HEK293 (cell line): ENCODE measurements around the gene PRX.

ENCODE experiments used
- EGR2 ChIP-seq: fragments of 450-650 bp; formaldehyde crosslinking; IDR thresholded peaks from 2 replicates; pipeline ENCODE4 v1.5.1; 2016; ENCODE audit warnings: low read depth, missing biosample characterization, missing genetic modification characterization
- KLF17 ChIP-seq: fragments of 450-650 bp; formaldehyde crosslinking; IDR thresholded peaks from 2 replicates; pipeline ENCODE4 v1.5.1; 2016; ENCODE audit warnings: missing biosample characterization, missing genetic modification characterization
- MZF1 ChIP-seq: fragments of 450-650 bp; formaldehyde crosslinking; IDR thresholded peaks from 2 replicates; pipeline ENCODE4 v1.5.1; 2017; ENCODE audit warnings: missing biosample characterization, missing genetic modification characterization, borderline replicate concordance
- PRDM1 ChIP-seq: fragments of 450-650 bp; formaldehyde crosslinking; IDR thresholded peaks from 2 replicates; pipeline ENCODE4; 2016; ENCODE audit warnings: missing biosample characterization, missing genetic modification characterization
- SP2 ChIP-seq: fragments of 450-650 bp; formaldehyde crosslinking; IDR thresholded peaks from 2 replicates; pipeline ENCODE4 v1.5.1; 2016; ENCODE audit warnings: missing biosample characterization, missing genetic modification characterization
- SP3 ChIP-seq: fragments of 450-650 bp; formaldehyde crosslinking; IDR thresholded peaks from 2 replicates; pipeline ENCODE4 v1.5.1; 2016; ENCODE audit warnings: missing biosample characterization, missing genetic modification characterization
- SP7 ChIP-seq: fragments of 450-650 bp; formaldehyde crosslinking; IDR thresholded peaks from 2 replicates; pipeline ENCODE4 v1.5.1; 2016; ENCODE audit warnings: missing biosample characterization, missing genetic modification characterization
- YY1 ChIP-seq: fragments of 450-650 bp; formaldehyde crosslinking; IDR thresholded peaks from 2 replicates; pipeline ENCODE4 v1.5.1; 2018; ENCODE audit warnings: missing biosample characterization, missing genetic modification characterization
- ZBTB1 ChIP-seq: fragments of 450-650 bp; formaldehyde crosslinking; IDR thresholded peaks from 2 replicates; pipeline ENCODE4 v1.5.1; 2016; ENCODE audit warnings: missing biosample characterization, missing genetic modification characterization
- ZBTB20 ChIP-seq: fragments of 450-650 bp; formaldehyde crosslinking; IDR thresholded peaks from 2 replicates; pipeline ENCODE4 v1.5.1; 2016; ENCODE audit warnings: missing biosample characterization, missing genetic modification characterization
- ZFHX2 ChIP-seq: fragments of 450-650 bp; formaldehyde crosslinking; conservative IDR thresholded peaks from 2 replicates; pipeline ENCODE4 v1.5.1; 2016; ENCODE audit warnings: missing biosample characterization, missing genetic modification characterization
- ZFP37 ChIP-seq: fragments of 450-650 bp; formaldehyde crosslinking; IDR thresholded peaks from 2 replicates; pipeline ENCODE4 v1.5.1; 2016; ENCODE audit warnings: missing biosample characterization, missing genetic modification characterization
- ZFP41 ChIP-seq: fragments of 450-650 bp; formaldehyde crosslinking; IDR thresholded peaks from 2 replicates; pipeline ENCODE4 v1.5.1; 2016; ENCODE audit warnings: missing biosample characterization, missing genetic modification characterization, borderline replicate concordance
- ZIC2 ChIP-seq: fragments of 450-650 bp; formaldehyde crosslinking; IDR thresholded peaks from 2 replicates; pipeline ENCODE4 v1.5.1; 2016; ENCODE audit warnings: missing biosample characterization, missing genetic modification characterization
- ZNF114 ChIP-seq: fragments of 450-650 bp; formaldehyde crosslinking; IDR thresholded peaks from 2 replicates; pipeline ENCODE4 v1.5.0; 2017; ENCODE audit warnings: missing biosample characterization, missing genetic modification characterization
- ZNF133 ChIP-seq: fragments of 450-650 bp; formaldehyde crosslinking; IDR thresholded peaks from 2 replicates; pipeline ENCODE4 v1.5.1; 2016; ENCODE audit warnings: missing biosample characterization, missing genetic modification characterization
- ZNF18 ChIP-seq: fragments of 450-650 bp; formaldehyde crosslinking; IDR thresholded peaks from 2 replicates; pipeline ENCODE4 v1.5.1; 2016; ENCODE audit warnings: missing biosample characterization, missing genetic modification characterization
- ZNF2 ChIP-seq: fragments of 450-650 bp; formaldehyde crosslinking; IDR thresholded peaks from 2 replicates; pipeline ENCODE4 v1.5.1; 2016; ENCODE audit warnings: missing biosample characterization, missing genetic modification characterization
- ZNF221 ChIP-seq: fragments of 450-650 bp; formaldehyde crosslinking; IDR thresholded peaks from 2 replicates; pipeline ENCODE4 v1.5.1; 2017; ENCODE audit warnings: missing biosample characterization, missing genetic modification characterization, borderline replicate concordance
- ZNF239 ChIP-seq: fragments of 450-650 bp; formaldehyde crosslinking; IDR thresholded peaks from 2 replicates; pipeline ENCODE4 v1.5.1; 2016; ENCODE audit warnings: missing biosample characterization, missing genetic modification characterization
- ZNF24 ChIP-seq: fragments of 450-650 bp; formaldehyde crosslinking; IDR thresholded peaks from 2 replicates; pipeline ENCODE4 v1.5.1; 2016; ENCODE audit warnings: missing biosample characterization, missing genetic modification characterization
- ZNF335 ChIP-seq: fragments of 450-650 bp; formaldehyde crosslinking; conservative IDR thresholded peaks from 2 replicates; pipeline ENCODE4 v1.5.1; 2016; ENCODE audit warnings: missing biosample characterization, missing genetic modification characterization
- ZNF341 ChIP-seq: fragments of 450-650 bp; formaldehyde crosslinking; IDR thresholded peaks from 2 replicates; pipeline ENCODE4; 2016; ENCODE audit warnings: low read depth, missing biosample characterization, missing genetic modification characterization
- ZNF354C ChIP-seq: fragments of 450-650 bp; formaldehyde crosslinking; IDR thresholded peaks from 2 replicates; pipeline ENCODE4 v1.5.1; 2016; ENCODE audit warnings: missing biosample characterization, missing genetic modification characterization, low read depth, borderline replicate concordance
- ZNF391 ChIP-seq: fragments of 450-650 bp; formaldehyde crosslinking; IDR thresholded peaks from 2 replicates; pipeline ENCODE4 v1.5.1; 2016; ENCODE audit warnings: low read depth, missing biosample characterization, missing genetic modification characterization, borderline replicate concordance
- ZNF416 ChIP-seq: fragments of 450-650 bp; formaldehyde crosslinking; IDR thresholded peaks from 2 replicates; pipeline ENCODE4 v1.5.1; 2016; ENCODE audit warnings: missing biosample characterization, missing genetic modification characterization
- ZNF423 ChIP-seq: fragments of 450-650 bp; formaldehyde crosslinking; IDR thresholded peaks from 2 replicates; pipeline ENCODE4 v1.5.1; 2016; ENCODE audit warnings: missing biosample characterization, missing genetic modification characterization
- ZNF510 ChIP-seq: fragments of 450-650 bp; formaldehyde crosslinking; IDR thresholded peaks from 2 replicates; pipeline ENCODE4 v1.5.1; 2018; ENCODE audit warnings: mild to moderate bottlenecking, missing genetic modification characterization, missing biosample characterization; ENCODE audit not compliant: insufficient replicate concordance
- ZNF561 ChIP-seq: fragments of 450-650 bp; IDR thresholded peaks from 2 replicates; pipeline ENCODE4 v1.5.1; 2018; ENCODE audit warnings: missing biosample characterization, missing genetic modification characterization, borderline replicate concordance
- ZNF596 ChIP-seq: fragments of 450-650 bp; IDR thresholded peaks from 2 replicates; pipeline ENCODE4 v1.5.0; 2018; ENCODE audit warnings: missing biosample characterization, mild to moderate bottlenecking, missing genetic modification characterization, moderate library complexity
- ZNF624 ChIP-seq: fragments of 450-650 bp; formaldehyde crosslinking; IDR thresholded peaks from 2 replicates; pipeline ENCODE4 v1.5.1; 2017; ENCODE audit warnings: missing biosample characterization, missing genetic modification characterization
- ZNF701 ChIP-seq: fragments of 450-650 bp; formaldehyde crosslinking; IDR thresholded peaks from 2 replicates; pipeline ENCODE4 v1.5.1; 2016; ENCODE audit warnings: missing biosample characterization, missing genetic modification characterization
- ZNF707 ChIP-seq: fragments of 450-650 bp; formaldehyde crosslinking; IDR thresholded peaks from 2 replicates; pipeline ENCODE4 v1.5.1; 2016; ENCODE audit warnings: missing biosample characterization, missing genetic modification characterization
- ZNF747 ChIP-seq: fragments of 450-650 bp; formaldehyde crosslinking; IDR thresholded peaks from 2 replicates; pipeline ENCODE4 v1.5.1; 2016; ENCODE audit warnings: missing biosample characterization, missing genetic modification characterization
- ZNF792 ChIP-seq: fragments of 450-650 bp; formaldehyde crosslinking; IDR thresholded peaks from 2 replicates; pipeline ENCODE4 v1.5.1; 2016; ENCODE audit warnings: missing biosample characterization, missing genetic modification characterization
- ZNF830 ChIP-seq: fragments of 450-650 bp; IDR thresholded peaks from 2 replicates; pipeline ENCODE4 v1.5.0; 2018; ENCODE audit warnings: missing biosample characterization, missing genetic modification characterization, low read depth, mild to moderate bottlenecking, moderate library complexity
- TF ChIP-seq, protein P1 (sequence below): IDR thresholded peaks from 2 replicates; pipeline ENCODE4 v1.6.1; 2011; ENCODE audit warnings: mild to moderate bottlenecking, low read depth, low read length, borderline replicate concordance

Gene PRX

DNA sequence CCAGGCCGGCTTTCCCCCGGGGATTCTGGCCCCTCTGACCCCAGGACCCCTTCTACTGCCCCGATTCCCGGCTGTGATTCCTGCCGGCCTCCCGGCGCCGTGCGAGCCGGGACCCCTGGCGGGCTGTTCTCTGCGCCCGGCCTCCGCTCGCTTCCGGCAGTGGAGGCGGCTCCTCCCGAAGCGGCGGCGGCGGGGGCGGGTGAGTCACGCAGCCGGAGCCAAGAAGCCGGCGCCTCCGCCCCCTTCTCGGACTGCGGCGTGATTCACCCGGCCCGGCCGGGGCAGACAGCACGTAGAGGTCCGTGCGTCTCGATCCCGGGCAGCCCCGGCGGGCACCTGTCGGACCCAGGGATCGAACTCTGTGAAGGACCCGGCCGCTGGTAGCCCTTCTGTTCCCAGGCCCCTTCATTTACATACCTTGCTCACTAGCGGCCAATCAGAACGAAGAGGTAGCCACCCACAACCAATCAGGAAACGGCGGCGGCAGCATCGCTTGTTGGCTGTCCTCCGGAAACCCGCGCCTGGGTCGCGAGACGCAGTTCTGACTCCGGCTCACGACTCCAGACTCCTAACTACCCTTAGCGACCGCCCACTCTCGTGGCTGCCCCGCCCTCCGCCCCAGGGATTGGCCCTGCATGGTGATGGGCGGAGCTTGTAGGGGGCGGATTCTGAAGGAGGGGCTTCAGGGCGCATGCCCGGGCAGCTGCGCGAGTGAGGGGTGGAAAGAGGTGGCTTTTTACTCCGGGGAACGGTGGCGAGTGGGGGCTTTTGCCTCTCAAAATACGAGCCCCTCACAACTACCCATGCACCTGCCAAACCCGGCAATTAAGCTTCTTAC lies 12.5 kb upstream of the PRX start, which contains the start of gene SERTAD1 (continued):
- TF ChIP-seq ZNF561 (tag by site-specific recombination) (peak; percentile 99), ZBTB1 (tag by site-specific recombination) (no peak), ZNF2 (tag by site-specific recombination) (peak; percentile 62; the same call in 1 of the 2 replicates), ZNF24 (tag by site-specific recombination) (peak; percentile 46; the same call in 1 of the 2 replicates), ZNF416 (tag by site-specific recombination) (no peak), SP7 (tag by site-specific recombination) (peak; percentile 80), ZNF747 (no peak), ZNF510 (tag by site-specific recombination) (no peak), MZF1 (tag by site-specific recombination) (peak; percentile 70; the same call in 1 of the 2 replicates), ZNF221 (tag by site-specific recombination) (0 out of 2 replicates have a peak, but pooled peaks have one; percentile 38), ZNF707 (tag by site-specific recombination) (no peak), ZBTB20 (tag by site-specific recombination) (peak; percentile 94), ZFP37 (tag by site-specific recombination) (peak; percentile 76), ZNF391 (tag by site-specific recombination) (peak; percentile 90), ZNF133 (no peak), ZNF701 (tag by site-specific recombination) (no peak), ZIC2 (tag by site-specific recombination) (peak; percentile 92), ZNF239 (tag by site-specific recombination) (no peak), ZNF354C (tag by site-specific recombination) (no peak), ZNF18 (tag by site-specific recombination) (no peak), ZNF114 (no peak), ZFP41 (tag by site-specific recombination) (no peak), KLF17 (tag by site-specific recombination) (peak; percentile 86), ZNF335 (peak; percentile 98), SP2 (tag by site-specific recombination) (peak; percentile 99), YY1 (tag by site-specific recombination) (0 out of 2 replicates have a peak, but pooled peaks have one; percentile 54), PRDM1 (tag by site-specific recombination) (no peak), ZNF624 (no peak), ZNF596 (tag by site-specific recombination) (no peak; the same call in 1 of the 2 replicates), SP3 (tag by site-specific recombination) (peak; percentile 99), ZFHX2 (tag by site-specific recombination) (peak; percentile 99), ZNF830 (no peak), ZNF792 (tag by site-specific recombination) (peak; percentile 58; the same call in 1 of the 2 replicates), ZNF341 (tag by site-specific recombination) (peak; percentile 93), EGR2 (tag by site-specific recombination) (peak; percentile 96), ZNF423 (tag by site-specific recombination) (peak; percentile 90; the same call in 1 of the 2 replicates)
- TF ChIP-seq, protein P1, sequence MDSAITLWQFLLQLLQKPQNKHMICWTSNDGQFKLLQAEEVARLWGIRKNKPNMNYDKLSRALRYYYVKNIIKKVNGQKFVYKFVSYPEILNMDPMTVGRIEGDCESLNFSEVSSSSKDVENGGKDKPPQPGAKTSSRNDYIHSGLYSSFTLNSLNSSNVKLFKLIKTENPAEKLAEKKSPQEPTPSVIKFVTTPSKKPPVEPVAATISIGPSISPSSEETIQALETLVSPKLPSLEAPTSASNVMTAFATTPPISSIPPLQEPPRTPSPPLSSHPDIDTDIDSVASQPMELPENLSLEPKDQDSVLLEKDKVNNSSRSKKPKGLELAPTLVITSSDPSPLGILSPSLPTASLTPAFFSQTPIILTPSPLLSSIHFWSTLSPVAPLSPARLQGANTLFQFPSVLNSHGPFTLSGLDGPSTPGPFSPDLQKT: no peak; the same call in 1 of the 2 replicates
